Erythroblast (primary cell): Measurements from ENCODE around the gene CCDC106.

Source experiments
- GATA1 ChIP-seq: IDR thresholded peaks from 2 replicates; pipeline ENCODE4 v1.6.1; 2011; ENCODE audit warnings: low read depth, mild to moderate bottlenecking, control low read depth, low read length, moderate library complexity
- POLR2A ChIP-seq: IDR thresholded peaks from 2 replicates; pipeline ENCODE4 v1.6.1; 2011; ENCODE audit warnings: mild to moderate bottlenecking, low read length

- TF ChIP-seq GATA1 (no peak), POLR2A (no peak)
These were observed 13.0 kb downstream of the CCDC106 start for GRCh38 chr19:55660991-55661390.
